HAP-1 (cell line): ENCODE data around the gene ICA1.
A peak's percentile ranks its signal among the peaks of the same experiment; 100 is the strongest.

Experiments used
- DNase-seq, 2 experiments: peaks; one replicate each; pipeline ENCODE4 v3.0.0-alpha.2; 2016 to 2020; ENCODE audit warnings: low spot score in 2 of 2
- H3K27me3 ChIP-seq: fragments of 250-450 bp; sonication (Bioruptor Pico); 2 replicates; pipeline ENCODE4 v1.5.1; 2020; ENCODE audit warnings: low read depth, mild to moderate bottlenecking, moderate library complexity
- H3K36me3 ChIP-seq: fragments of 250-450 bp; sonication (Bioruptor Pico); replicated peaks from 2 replicates; pipeline ENCODE4 v1.5.1; 2020; ENCODE audit warnings: mild to moderate bottlenecking
- H3K4me1 ChIP-seq: fragments of 250-450 bp; sonication (Bioruptor Pico); 2 replicates; pipeline ENCODE4 v1.5.1; 2020; ENCODE audit warnings: mild to moderate bottlenecking
- H3K4me3 ChIP-seq: fragments of 250-450 bp; sonication (Bioruptor Pico); 2 replicates; pipeline ENCODE4 v1.5.1; 2020; ENCODE audit warnings: mild to moderate bottlenecking, moderate library complexity
- H3K9me3 ChIP-seq: fragments of 250-450 bp; sonication (Bioruptor Pico); 2 replicates; pipeline ENCODE4 v1.5.1; 2020; ENCODE audit warnings: mild to moderate bottlenecking, moderate library complexity
- in situ Hi-C: fragments of 300-500 bp; cut with MboI; formaldehyde crosslinking; loops from 3 replicates; pipeline ENCODE4 v1.14.3; 2020; ENCODE audit warnings: low sequenced_read_pairs, inconsistent platforms, mixed read lengths

Gene ICA1

GRCh38 chr7:8284606-8285005 lies 22.6 kb upstream of the ICA1 start:
- Histone ChIP-seq H3K36me3 (no peaks in the 10 kb centered on the region), H3K9me3 (no peaks in the 10 kb centered on the region), H3K4me3 (no peak overlapping the region), H3K4me1 (no peaks in the 10 kb centered on the region), H3K27me3 (no peaks in the 10 kb centered on the region; the same call in 1 of the 2 replicates)
- in situ Hi-C loops: no loop called here
- DNase-seq: no peak

GRCh38 chr7:8283968-8284367 lies 22.0 kb upstream of the ICA1 start:
- H3K27me3 ChIP-seq: no peaks in the 10 kb centered on the region; the same call in 1 of the 2 replicates
- H3K36me3 ChIP-seq: no peaks in the 10 kb centered on the region
- no peak for DNase-seq
- H3K4me3 ChIP-seq: no peak overlapping the region
- H3K4me1 ChIP-seq: no peaks in the 10 kb centered on the region
- no peaks in the 10 kb centered on the region for H3K9me3 ChIP-seq
- in situ Hi-C loops: no loop called here

- in situ Hi-C loops: no loop called here
Measured at GRCh38 chr7:8282871-8283270, 20.9 kb upstream of the ICA1 start.

DNA sequence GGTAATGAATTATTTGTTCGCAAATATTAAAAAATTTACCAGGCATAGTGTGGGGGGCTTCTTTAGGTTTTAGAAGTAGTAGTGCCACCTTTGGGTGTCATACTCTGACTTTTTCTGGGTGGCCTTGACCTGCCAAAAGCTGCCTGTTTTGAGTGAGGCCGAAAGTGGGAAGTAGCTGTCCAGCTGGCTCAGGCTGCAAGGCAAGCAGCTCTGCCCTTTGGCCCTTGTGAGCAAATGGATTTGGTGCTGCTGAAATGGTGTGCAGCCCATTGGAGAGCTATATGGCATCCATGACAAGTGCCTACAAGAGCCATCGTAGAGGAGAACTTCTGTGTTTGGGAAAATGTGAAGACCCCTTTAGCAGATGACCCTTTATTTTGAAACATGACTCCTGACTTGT lies 20.2 kb upstream of the ICA1 start:
- DNase-seq: no peak
- in situ Hi-C loops: no loop called here

More at GRCh38 chr7:8282871-8283270, 20.9 kb upstream of the ICA1 start:
- no peak overlapping the region for H3K4me3 ChIP-seq
- no peaks in the 10 kb centered on the region for H3K4me1 ChIP-seq
- H3K27me3 ChIP-seq: no peaks in the 10 kb centered on the region
- no peak for DNase-seq
- H3K36me3 ChIP-seq: no peaks in the 10 kb centered on the region
- no peaks in the 10 kb centered on the region for H3K9me3 ChIP-seq

DNA sequence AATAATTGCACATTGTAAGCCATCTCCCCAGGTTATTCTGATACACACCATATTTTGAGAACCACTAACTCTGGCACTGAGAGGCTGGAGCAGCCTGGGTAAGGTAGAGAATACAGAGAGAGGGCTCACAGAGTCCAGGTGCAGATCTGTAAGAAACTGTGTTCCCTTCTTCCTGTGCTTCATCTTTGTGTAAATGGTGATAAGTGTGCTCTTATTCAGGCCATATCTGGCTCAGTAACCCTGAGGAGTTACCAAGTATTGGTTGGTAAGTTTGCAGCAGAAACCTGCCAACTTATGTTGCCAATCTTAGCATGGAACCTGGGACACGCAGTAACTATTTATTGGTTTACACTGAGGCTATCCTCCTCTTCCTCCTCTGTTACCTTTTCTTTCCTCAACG lies 16.2 kb upstream of the ICA1 start:
- no peaks in the 10 kb centered on the region for H3K9me3 ChIP-seq
- in situ Hi-C loops: no loop called here

More for the DNA sequence above, 20.2 kb upstream of the ICA1 start:
- H3K27me3 ChIP-seq: no peaks in the 10 kb centered on the region
- H3K4me1 ChIP-seq: no peaks in the 10 kb centered on the region
- H3K4me3 ChIP-seq: no peak overlapping the region
- no peaks in the 10 kb centered on the region for H3K9me3 ChIP-seq
- H3K36me3 ChIP-seq: no peaks in the 10 kb centered on the region

DNA sequence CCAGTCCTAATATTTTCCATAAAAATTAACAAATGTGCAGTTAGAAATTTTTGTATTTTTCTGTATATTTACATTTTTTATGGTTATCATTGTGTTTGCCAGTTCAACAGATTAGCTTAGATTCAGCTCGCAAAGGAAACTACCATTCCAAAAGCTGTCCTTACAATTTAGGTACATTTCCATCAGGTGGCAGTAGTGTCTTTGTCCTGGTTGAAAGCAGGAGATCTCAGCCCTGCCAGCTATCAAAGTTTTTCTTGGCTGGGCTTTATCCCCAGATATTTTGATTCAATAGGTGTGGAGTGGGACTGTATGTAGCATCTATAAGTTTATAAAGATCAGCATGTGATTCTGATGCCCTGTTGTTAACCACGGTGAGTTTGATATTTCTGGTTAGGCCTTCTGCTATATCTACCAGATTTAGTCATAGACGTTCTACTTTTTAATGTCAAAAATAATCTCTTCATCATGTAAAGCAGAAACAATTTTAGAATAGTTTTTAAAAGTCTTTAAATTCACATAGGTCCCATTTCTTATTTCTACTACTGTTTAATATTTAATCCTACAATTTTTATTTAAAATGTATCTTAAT lies 15.5 kb upstream of the ICA1 start:
- Histone ChIP-seq H3K4me1 (no peaks in the 10 kb centered on the region), H3K4me3 (no peak overlapping the region), H3K36me3 (no peaks in the 10 kb centered on the region), H3K27me3 (peaks cover 5% of the 10 kb centered on the region; the same call in 1 of the 2 replicates), H3K9me3 (no peaks in the 10 kb centered on the region)
- peak; percentile 12 to 13 for DNase-seq
- in situ Hi-C loops: no loop called here

More for the DNA sequence above, 16.2 kb upstream of the ICA1 start:
- Histone ChIP-seq H3K4me1 (no peaks in the 10 kb centered on the region), H3K4me3 (no peak overlapping the region), H3K27me3 (peaks cover 5% of the 10 kb centered on the region; the same call in 1 of the 2 replicates), H3K36me3 (no peaks in the 10 kb centered on the region)
- DNase-seq: no peak

DNA sequence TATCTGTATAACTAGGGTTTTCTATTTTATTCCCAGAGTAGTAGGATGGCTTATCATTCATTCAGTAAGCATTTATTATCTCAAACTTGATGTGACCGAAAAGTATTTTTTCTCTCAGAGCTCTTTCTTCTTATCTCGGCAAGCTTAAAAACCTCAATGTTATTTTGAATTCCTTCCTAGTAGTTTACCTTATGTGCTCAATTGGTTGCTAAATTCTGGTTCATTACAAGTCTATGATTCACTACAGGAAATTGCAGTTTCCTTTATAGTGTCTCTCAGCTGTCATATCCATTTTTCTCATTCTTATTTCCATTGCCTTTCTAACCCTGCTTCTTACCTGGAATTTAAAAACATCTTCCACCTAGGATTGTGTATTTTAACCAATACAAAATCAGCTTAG lies 12.6 kb upstream of the ICA1 start:
- no peak for DNase-seq
- Histone ChIP-seq H3K4me1 (no peaks in the 10 kb centered on the region), H3K36me3 (no peaks in the 10 kb centered on the region), H3K4me3 (no peak overlapping the region), H3K27me3 (peaks cover 5% of the 10 kb centered on the region; the same call in 1 of the 2 replicates), H3K9me3 (no peaks in the 10 kb centered on the region)
- in situ Hi-C loops: no loop called here

DNA sequence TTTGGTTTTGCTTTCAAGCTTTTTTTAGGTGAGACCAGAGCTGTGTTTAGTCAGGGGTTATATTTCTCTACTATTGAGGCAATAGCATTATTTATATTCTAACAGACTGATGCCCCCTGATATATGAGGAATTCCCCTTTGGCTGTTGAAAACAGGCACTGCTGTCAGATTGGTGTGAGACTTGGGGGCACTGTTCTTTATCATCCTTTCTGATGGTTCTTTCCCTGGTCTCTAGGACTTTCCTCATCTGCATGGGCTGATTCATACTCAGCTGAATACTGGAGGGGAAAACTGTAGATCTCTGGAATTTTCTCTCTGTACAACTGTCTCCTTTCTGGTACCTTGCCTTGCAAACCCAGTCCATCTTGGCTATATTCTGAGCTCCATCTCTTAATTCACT lies 10.0 kb upstream of the ICA1 start:
- Histone ChIP-seq H3K9me3 (no peaks in the 10 kb centered on the region), H3K27me3 (peaks cover 5% of the 10 kb centered on the region; the same call in 1 of the 2 replicates), H3K4me3 (no peak overlapping the region), H3K4me1 (no peaks in the 10 kb centered on the region), H3K36me3 (no peaks in the 10 kb centered on the region)
- in situ Hi-C loops: no loop called here
- DNase-seq: no peak

GRCh38 chr7:8263048-8263447 lies 1.1 kb upstream of the ICA1 start:
- no peak overlapping the region for H3K4me3 ChIP-seq
- in situ Hi-C loops: no loop called here

GRCh38 chr7:8260871-8261694 lies 884 bp downstream of the ICA1 start:
- in situ Hi-C loops: no loop called here
- DNase-seq: peak; percentile 39 to 59
- peaks cover 5% of the 10 kb centered on the region; the same call in 1 of the 2 replicates for H3K27me3 ChIP-seq
- peak overlapping the region; percentile 55 for H3K4me3 ChIP-seq
- H3K4me1 ChIP-seq: no peaks in the 10 kb centered on the region
- no peaks in the 10 kb centered on the region for H3K9me3 ChIP-seq
- no peaks in the 10 kb centered on the region for H3K36me3 ChIP-seq

More at GRCh38 chr7:8263048-8263447, 1.1 kb upstream of the ICA1 start:
- Histone ChIP-seq H3K9me3 (no peaks in the 10 kb centered on the region), H3K36me3 (no peaks in the 10 kb centered on the region), H3K27me3 (peaks cover 5% of the 10 kb centered on the region; the same call in 1 of the 2 replicates), H3K4me1 (no peaks in the 10 kb centered on the region)
- DNase-seq: no peak

DNA sequence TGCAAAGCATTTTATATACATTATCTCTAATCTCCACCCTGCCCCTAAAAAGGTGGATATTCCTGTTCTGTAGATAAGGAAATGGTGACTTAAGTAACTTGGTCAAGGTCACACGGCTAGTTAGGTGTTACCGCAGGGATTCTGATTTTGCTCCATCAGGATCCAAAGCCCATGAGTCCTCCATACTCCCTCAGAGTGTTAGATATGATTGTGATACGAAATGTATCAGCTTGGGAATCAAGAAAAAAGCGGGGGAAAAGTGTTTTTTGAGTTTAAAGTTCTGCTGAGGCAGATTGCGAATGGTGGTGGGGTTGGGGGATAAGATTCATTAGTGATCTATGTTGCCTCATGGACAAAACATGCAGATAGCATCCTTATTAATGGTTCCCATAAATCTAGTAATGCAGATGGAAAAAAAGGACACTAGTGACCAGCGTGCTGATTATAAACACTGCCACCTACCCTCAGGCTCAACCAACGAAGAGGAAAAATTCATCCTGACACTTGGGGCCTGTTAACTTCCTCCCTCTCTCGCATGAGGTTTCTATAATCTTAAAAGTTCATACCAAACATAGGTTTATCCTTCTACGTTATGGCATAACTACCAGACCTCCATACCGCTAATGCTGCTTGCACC lies 2.3 kb downstream of the ICA1 start:
- no peaks in the 10 kb centered on the region for H3K9me3 ChIP-seq
- H3K4me3 ChIP-seq: no peak overlapping the region
- in situ Hi-C loops: no loop called here
- no peaks in the 10 kb centered on the region for H3K4me1 ChIP-seq
- peaks cover 5% of the 10 kb centered on the region; the same call in 1 of the 2 replicates for H3K27me3 ChIP-seq
- H3K36me3 ChIP-seq: no peaks in the 10 kb centered on the region
- no peak for DNase-seq

- H3K27me3 ChIP-seq: no peaks in the 10 kb centered on the region; the same call in 1 of the 2 replicates
- no peaks in the 10 kb centered on the region for H3K9me3 ChIP-seq
- in situ Hi-C loops: no loop called here
- H3K4me3 ChIP-seq: no peak overlapping the region
- DNase-seq: no peak
- no peaks in the 10 kb centered on the region for H3K36me3 ChIP-seq
- H3K4me1 ChIP-seq: no peaks in the 10 kb centered on the region
Measured at GRCh38 chr7:8258734-8259133, 3.2 kb downstream of the ICA1 start.

DNA sequence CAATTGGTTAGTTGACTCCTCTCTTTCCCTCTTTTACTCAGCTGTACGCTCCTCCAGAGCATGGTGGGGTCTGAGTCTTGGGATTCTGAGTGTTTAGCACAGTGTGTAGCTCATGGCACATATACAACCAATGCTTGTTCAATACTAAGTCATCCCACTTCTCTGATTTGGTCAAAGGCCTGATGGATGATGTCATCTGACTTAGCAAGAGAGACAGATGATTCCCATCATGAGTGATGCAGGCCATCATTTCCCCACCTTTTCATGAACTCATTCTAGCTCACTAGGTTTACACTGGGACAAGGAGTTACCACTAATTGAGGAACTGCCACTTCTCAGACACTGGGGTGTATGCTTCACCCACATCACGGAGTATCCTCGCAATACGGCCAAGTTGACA lies 3.8 kb downstream of the ICA1 start:
- Histone ChIP-seq H3K9me3 (no peaks in the 10 kb centered on the region), H3K27me3 (no peaks in the 10 kb centered on the region; the same call in 1 of the 2 replicates), H3K36me3 (no peaks in the 10 kb centered on the region), H3K4me1 (no peaks in the 10 kb centered on the region), H3K4me3 (no peak overlapping the region)
- in situ Hi-C loops: no loop called here
- DNase-seq: no peak
